ENCODE measurements around the gene ZNF281.
A peak's percentile ranks its signal among the peaks of the same experiment; 100 is the strongest.
"Not testable (repeated sequence)": the region's sequence is repeated elsewhere in the genome, so short reads cannot be mapped to it uniquely, and the experiment has no call there.

The ZNF281 gene

DNA sequence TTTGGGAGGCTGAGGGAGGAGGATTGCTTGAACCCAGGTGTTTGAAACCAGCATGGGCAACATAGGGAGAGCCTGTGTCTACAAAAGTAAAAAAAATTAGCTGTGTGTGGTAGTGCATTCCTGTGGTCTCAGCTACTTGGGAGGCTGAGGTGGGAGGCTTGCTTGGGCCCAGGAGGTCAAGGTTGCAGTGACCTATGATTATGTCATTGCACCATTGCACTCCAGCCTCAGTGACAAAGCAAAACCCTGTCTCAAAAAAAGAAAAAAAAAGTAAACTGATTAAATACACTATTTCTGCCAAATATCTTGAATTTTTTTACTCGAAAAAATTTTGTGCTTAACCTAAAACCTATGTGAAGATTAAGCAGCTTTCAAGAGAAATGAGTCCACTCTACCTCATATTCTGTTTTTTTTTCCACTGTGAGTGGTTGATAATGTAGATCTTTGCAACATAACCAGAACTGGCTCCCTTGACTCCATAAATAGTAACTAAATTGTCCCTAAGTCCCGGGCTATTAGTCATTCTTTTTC lies 19.4 kb upstream of the ZNF281 start:
- no peak for DNase-seq

DNA sequence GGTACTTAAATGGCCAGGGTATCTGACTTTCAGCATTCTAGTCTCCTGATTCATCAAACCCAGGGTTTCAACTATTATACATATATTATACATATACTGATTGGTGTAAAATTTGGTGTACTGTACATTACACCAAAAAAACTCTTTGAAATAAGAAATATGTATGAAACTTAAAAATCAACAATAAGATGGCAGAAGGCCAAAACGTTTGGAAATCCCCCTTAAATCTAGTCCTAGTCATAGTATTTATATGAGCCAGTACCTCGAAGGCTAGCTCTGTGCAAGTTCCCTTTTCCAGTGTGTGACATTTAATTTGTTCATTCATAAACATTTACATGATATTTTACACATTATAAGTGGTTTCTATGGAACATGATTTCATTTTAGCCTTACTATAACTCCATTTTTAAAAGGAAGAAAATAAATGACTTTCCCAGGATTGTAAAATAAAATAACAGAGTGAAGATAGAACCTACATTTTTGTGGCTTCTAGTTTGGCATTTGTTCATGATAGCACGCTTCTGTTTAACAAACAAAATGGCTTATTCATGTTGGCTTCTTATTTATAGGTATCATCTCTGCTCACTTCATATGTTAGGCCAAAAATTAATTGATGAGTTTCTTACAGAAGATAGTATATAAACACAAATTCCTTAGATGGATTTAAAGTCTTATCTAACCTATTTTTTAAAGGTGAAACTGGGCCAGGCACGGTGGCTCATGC lies 18.8 kb upstream of the ZNF281 start:
- no peak for DNase-seq

DNA sequence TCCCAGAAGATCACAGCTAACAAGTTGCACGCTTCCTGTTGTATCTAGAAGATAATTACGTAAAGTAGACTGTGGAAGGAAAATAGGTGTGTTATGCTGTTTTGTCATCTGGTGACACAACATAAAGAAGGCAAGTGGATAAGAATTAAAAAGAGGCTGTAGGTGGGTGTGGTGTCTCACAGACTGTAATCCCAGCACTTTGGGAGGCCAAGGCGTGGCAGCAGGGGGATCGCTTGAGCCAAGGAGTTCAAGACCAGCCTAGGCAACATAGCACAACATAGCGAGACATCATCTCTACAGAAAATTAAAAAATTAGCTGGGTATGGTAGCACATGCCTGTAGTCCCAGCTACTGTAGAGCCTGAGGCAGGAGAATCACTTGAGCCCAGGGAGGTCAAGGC lies 17.9 kb upstream of the ZNF281 start:
- DNase-seq = no peak

DNA sequence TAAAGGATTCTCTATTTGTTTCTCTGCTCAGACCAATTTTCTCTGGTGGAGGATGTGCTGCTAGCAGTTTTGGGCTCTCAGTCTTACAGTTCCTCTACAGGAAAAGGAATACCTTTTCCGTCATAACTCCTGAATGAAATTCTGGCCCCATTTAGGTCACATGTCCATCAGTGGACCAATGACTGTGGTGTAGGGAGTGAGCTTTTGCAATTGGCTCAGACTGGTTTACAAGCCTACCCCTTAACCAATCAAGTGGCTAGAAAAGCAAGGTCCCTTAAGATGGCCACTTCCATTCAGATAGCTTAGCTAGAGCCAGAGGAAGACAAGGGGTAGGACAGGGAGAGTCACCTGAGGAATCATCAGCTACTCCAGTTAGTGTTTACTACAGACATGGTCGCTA lies 16.4 kb upstream of the ZNF281 start:
- no peak for DNase-seq

DNA sequence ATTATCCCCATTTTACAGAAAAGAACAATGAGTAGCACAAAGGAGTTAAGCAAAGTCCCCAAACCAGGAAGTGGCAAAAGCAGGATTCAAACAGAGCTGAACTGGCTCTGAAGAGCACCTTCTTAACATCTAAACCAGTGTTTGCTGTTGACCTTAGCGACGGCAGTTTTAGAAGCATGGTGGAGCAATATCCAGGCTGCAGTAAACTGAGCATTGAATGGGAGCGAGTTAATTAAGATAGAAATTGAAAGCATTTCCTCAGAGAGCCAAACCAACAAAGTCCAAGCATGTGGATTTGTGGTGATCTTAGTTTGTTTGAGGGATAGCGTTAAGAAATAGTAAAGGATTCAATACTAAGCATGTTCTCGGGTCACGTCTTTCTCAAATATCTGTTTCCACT lies 13.4 kb upstream of the ZNF281 start:
- no peak for DNase-seq

DNA sequence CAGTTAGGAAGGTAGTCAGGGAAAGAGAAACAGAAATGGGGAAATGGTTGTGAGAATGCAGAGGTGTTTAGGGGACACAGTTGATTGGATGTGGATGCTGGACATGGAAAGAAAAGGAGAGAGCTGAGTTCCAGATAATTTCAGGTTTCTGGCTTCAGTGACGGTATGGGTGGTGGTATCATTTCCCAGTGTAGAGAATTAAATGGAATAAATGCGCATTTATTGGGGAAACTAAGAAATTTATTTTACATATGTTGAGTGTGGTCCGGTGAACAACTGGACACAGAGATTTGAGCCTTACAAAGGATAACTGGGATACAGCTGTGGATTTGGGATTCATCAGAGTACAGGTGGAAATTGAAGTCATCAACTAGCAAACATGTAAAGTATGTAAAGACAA lies 12.4 kb upstream of the ZNF281 start:
- no peak for DNase-seq

DNA sequence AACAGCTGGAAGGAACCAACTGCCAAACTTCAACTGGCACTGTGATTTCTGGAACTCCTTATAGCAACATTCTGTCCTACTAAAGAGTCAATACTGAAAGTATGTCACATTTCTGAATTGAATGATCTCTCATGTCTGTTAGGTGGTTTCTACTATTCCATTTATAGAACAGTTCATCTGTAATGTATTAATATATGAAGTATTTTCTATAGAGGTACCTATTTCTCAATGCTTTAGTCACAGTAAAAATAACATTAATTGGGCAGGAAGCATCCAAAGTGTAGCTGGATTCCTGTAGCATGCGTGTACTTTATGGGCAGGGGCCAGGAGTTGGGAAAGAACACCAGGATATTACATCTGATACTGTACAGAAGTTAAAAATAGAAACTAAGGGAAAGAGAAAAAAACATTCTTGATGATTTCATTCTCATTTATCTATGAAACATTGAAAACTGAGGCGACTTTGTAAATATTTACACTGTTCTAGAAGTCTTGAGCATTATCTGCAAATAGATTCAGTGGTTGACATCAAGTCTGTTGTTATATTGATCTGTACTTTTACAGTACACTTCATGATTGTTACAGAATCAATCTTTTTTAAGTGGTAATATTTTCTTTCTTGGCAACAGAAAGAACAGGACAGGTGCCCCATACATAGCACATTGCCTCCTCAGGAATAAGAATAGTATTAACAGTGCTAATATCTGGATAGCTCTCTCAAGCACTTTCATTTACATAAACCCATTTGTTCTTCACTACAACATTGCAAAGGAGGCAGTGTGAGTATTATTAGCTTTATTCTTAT lies 6.2 kb upstream of the ZNF281 start:
- no peak for DNase-seq

DNA sequence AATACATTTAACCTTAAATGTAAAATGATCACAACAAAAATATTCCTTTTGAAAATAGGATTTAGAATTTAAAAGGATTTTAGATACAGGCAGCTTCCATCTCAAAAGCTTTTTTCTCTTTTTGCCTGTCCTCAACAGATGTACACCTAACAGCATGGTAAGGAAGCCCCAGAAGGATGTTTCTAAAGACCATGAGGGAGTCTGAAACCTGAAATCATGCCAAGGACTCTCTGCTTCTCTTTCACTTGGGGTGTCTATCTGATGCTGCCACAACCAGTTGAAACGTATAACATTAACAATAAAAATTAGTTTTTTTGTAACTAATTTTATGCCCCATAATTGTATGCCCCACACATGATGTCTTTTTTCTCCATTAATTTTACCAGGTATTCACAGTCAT lies 5.4 kb upstream of the ZNF281 start:
- no peak for DNase-seq

DNA sequence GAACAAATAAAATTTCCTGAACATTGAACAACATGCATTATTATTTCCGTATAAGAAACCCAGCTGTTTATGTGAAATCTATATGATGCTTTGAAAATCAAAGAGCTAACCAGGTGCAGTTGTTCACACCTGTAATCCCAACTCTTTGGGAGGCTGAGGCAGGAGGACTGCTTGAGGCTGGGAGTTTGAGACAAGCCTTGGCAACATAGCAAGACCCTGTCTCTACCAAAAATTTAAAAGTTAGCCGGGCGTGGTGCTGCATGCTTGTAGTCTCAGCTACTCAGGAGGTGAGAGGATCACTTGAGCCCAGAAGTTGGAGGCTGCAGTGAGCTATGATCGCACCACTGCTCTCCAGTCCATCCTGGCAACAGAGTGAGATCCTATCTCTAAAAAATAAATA lies 4.8 kb upstream of the ZNF281 start:
- no peak for DNase-seq

DNA sequence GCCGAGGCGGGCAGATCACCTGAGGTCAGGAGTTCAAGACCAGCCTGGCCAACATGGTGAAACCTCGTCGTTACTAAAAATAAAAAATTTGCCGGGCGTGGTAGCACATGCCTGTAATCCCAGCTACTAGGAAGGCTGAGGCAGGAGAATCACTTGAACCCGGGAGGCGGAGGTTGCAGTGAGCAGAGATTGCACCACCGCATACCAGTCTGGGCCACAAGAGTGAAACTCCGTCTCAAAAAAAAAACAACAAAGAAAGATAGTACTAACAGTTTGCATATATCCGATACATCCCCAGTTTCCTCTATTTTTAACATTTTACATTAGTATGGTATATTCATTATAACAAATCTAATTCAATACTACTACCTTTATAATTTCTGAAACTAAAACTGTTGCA lies 3.9 kb upstream of the ZNF281 start:
- DNase-seq = not testable (repeated sequence)

DNA sequence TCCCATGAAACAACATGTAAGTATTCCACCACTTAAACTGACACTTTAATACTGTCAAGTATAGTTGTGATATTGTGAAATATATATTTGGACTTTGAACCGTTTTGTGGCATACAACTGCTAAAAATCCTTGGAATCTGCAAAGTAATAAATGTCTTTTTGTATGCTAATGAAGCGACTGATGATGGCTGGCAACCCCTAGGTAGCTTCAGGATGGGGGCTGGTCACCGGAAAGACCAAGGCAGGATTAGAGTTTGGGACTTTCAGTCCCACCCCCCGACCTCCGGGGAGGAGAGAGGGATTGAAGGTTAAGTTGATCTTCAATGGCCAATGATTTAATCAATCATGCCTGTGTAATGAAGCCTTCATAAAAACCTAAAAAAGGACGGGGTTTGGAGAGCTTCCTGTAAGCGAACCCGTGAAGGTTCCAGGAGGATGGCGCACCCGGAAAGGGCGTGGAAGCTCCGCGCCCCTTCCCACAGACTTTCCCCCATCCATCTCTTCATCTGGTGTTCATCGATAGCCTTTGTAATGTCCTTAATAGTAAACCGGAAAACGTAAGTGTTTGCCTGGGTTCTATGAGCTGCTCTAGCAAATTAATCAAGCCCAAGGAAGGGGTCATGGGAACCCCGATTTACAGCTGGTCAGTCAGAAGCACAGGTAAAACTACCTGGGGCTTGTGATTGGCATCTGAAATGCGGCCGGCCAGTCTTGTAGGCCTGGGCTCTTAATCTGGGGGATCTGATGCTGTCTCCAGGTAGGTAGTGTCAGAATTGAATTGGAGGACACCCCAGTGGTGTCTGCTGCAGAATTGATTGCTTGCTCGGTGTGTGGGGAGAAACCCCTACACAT lies 1.8 kb upstream of the ZNF281 start:
- no peak for DNase-seq

DNA sequence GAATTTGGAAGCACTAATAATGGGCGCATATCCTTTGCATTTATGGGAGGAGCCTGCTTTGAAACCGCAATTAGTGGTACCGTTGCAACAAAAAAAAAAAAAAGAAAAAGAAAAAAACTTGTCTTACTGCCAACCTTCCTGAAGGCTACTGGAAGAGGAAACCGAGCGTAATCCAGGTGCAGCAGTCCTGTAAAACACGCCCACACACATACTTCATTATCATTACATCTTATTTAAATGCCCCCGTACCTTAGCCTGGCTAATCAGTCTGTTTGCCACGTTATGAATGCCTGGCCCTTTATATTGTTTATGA lies 686 bp upstream of the ZNF281 start:
- DNase-seq = peak; percentile 20

DNA sequence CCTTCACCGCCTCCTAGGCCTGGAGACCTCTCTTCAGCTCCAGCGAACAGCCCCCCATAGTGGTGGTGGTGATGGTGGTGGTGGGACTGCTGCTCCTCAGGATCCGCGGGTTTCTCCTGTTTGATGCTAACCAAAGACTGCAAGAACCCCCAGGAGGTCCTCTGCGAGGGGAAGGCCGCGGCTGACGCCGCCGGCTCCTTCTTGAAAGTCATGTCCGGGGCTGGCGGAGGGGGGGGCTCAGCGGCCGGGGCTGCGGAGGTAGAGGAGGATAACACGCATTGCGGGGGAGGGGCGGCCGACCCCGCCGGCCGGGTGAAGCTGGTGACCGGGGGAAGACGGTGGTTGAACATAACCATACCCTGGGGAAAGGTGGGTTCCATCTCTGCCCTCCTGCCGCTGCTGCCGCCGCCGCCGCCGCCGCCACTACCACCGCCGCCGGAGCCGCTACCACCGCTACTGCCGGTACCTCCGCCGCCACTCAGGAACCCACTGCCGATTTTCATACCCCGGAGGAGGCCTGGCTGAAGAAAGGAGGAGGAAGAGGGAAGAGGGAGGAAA lies 554 bp downstream of the ZNF281 start:
- DNase-seq = peak; percentile 46

DNA sequence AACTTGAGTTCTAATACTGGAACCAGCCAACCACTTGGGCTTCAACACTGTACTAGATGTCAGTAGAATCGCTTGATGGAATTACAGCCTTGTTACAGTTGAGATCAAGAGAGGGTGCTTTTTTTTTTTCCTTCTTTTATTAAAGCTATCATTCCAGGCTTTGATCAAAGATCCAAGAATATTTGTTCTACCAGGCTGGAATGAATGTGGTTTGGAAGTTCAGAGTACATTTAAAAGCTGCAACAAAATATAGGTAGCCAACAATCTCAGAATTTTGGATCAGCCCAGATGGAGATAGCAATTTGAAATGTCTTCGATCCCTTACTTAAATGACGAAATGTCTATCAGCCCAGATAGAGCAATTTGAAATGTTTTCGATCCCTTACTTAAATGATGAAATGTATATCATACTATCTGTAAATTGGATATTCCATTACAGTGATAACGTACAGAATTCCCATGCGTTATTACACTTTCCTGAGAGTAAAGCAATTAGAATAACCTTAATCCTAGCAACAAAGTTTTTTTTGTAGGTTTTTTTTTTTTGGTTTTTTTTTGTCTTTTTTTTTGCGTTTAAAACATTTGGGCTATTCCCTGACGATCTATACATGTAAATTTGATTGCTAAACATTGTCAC lies 3.6 kb downstream of the ZNF281 start:
- DNase-seq = no peak

DNA sequence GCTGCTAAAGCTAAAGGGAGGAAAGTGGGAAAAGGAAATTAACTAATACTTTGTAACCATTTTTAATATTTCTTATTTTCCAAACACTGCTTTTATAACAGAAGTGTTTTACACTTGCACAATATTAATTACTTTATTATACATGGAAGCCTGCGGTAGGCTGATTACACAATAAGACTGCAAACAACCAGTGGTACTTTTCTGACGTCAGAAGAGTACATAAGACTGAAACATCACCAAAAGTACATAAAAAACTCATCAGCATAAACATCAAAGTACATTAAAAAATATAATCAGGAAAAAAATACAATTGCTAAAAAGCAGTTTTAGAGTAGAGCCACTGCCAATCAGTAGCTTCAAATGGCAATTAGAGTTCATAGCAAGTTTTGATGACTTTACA lies 4.6 kb downstream of the ZNF281 start:
- DNase-seq = no peak

DNA sequence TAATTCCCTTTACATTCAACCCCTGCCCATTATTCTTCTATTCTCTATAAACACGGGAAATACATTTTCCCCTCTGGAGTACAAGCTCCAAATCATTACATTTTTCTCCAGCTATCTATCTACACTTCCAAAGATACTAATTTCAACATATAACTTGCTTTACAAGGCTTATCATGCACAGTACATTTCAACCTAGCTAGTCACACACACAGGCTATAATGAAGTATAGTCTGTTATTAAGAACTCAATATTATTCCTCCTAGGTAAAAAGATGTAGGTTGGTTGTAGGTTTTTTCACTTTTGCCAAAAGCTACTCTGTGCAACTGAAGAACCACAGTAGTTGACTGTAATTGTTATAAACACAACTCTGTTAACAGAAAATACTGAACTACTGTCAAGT lies 8.1 kb downstream of the ZNF281 start:
- DNase-seq = no peak

DNA sequence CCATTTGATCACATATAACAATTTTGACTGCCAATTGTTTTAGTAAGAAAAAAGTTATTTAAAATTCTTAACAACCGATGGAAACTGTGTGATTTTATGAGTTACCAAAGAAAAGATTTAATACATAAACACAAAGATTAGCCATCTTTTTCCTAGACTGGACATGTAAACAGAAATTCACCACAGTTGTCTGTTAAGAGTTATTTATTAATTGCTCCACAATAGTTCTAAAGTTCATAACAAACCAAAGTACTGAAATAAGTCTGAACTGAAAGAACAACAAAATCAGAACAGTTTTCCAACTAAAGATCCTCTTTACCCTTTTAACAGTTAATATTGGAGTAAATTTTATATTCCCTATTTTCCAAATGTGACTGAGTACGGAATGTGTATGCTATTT lies 8.6 kb downstream of the ZNF281 start:
- DNase-seq = no peak

DNA sequence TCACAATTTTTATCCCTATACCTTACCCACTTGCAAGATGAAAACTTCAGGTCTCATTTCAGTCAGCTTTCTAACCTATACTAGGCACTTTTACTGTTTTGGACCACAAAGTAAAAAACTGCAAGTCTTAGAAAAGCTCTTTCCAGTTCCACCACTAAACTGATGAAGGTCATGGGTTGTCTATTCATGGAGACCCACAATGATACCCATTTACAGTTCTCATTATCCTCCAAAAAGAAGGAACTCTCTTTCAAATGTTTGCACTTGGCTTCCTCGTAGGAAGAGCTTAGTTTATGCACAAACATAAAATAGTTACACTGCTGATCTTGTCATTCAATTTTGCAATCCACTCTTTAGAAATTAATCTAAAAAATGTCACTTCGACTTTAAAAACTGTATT lies 9.3 kb downstream of the ZNF281 start:
- DNase-seq = no peak

DNA sequence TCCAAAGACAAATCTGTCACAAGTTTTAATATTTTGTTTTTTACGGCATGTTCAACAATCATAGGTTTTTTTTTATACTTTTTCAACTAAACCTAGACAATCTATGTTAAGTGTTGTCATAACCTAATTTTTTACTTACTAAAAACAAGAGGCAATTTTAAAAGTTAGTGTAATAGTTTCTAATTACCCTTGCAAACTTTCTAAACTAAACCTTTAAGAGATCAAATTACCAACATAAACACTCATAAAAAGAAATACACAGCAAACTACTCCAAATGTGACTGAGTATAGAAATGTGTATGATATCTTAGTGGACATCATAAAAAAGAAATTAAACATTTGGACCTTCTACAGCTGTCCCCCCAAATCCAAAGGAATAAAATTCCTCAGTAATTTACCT lies 10.0 kb downstream of the ZNF281 start:
- DNase-seq = no peak

DNA sequence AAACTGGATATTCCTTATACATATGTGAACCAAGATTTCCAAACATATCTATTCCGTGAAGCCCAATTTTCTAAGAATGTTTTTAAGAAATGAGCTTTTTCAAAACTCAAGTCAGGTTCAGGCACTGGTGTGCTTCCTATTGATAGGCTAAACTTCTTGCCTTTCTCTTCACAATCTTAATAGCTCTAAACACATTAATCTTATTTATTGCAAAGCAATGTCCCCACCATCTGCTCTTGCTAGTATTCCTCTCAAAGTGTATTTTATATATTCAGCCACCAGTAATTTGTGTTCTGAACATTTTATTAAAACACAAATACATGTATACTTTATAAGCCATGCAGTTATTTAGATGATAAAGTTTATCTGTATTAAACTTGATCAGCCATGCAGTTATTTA lies 11.5 kb downstream of the ZNF281 start:
- DNase-seq = no peak

DNA sequence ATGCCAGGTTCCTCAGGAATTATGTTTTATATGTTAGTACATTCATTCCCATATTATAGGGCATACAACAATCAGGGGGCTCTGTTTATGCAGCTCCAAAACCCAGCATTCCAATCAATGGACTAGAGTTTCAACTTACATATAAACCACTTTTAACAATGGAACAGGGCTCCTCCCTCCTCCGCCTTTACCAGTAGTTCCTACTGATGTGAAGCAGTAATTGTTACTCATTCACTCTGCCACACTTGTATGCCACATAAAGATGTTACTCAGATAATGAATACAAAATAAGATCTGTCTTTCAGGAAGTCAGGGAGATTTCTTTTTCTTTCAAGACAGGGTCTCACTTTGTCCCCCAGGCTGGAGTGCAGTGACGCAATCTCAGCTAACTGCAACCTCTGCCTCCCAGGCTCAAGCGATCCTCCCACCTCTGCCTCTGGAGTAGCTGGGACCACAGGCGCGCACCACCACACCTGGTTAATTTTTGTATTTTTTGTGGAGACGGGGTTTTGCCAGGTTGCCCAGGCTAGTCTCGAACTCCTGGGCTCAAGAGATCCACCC lies 17.1 kb downstream of the ZNF281 start:
- DNase-seq = no peak

DNA sequence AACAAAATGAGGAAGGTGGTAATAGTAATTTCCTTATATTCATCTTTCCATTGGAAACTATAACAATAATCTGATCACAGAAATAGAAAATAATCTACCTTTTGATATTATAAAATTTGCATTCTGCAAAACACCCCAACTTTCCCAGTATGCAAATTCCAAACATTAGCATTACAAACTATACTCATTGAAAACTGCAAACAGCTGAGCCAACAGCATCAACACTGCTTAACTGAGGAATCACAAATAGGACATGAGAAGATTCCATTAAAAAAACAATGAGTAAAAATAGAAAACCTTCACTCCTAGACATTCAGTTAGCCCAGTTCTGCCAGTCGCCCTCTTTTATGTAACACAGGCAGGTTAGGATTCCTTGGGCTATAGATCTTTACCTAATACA lies 18.1 kb downstream of the ZNF281 start:
- DNase-seq = no peak
